ENCODE data around the gene GTF2H3. TPM values are rescaled to one million over a fixed set of nuclear protein-coding genes. Genes with fewer than 3 reads are reported as not detected.

GTF2H3 gene
- total and polyA plus RNA-seq, 8 donors, result 27.2 to 40.1 (median 36.8) TPM

DNA sequence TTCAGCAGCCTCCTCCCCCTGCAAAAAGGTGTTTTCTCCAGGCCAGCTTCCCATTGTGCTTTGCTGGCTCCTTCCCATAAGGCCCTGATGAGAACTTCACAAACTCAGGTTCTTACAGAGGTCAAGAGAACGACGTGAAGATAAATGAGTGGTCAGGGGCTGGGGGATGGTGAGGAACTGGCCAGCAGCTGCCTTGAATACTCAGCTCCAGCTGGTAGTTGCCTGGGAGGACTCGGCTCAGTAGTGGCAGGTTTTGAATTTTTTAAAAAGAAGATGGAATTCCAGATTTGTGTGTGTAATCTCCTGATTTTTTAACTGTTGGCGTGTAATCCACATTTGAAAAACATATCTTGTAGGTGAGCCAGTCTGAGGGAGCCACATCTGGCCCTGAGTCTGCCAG lies 25.9 kb upstream of the GTF2H3 start:
- DNase-seq (no peak), ATAC-seq (no peak)
- no peak overlapping the region for H3K4me3 ChIP-seq
- no peaks in the 10 kb centered on the region for H3K9me3 ChIP-seq
- peaks cover 4 to 22% of the 10 kb centered on the region in 2 donors for H3K4me1 ChIP-seq
- H3K27ac ChIP-seq, result no peak overlapping the region
- intact Hi-C loops (cut with DNase I), result no loop called here
- H3K27me3 ChIP-seq, result no peaks in the 10 kb centered on the region
- peaks cover 5 to 84% of the 10 kb centered on the region in 2 donors for H3K36me3 ChIP-seq
- no peak for TF ChIP-seq CTCF (IDR thresholded peaks at IDR 0.05)

- H3K27me3 ChIP-seq, result no peaks in the 10 kb centered on the region
- intact Hi-C loops (cut with DNase I), result no loop called here
- no peaks in the 10 kb centered on the region for H3K9me3 ChIP-seq
- ATAC-seq (no peak), DNase-seq (no peak)
- no peak for TF ChIP-seq CTCF (IDR thresholded peaks at IDR 0.05)
- peaks cover 0 to 18% of the 10 kb centered on the region in 2 donors for H3K4me1 ChIP-seq
- no peak overlapping the region for H3K4me3 ChIP-seq
- H3K36me3 ChIP-seq, result peaks cover 5 to 88% of the 10 kb centered on the region in 2 donors
- H3K27ac ChIP-seq, result no peak overlapping the region
These were observed 25.4 kb upstream of the GTF2H3 start for GRCh38 chr12:123608182-123608581.

DNA sequence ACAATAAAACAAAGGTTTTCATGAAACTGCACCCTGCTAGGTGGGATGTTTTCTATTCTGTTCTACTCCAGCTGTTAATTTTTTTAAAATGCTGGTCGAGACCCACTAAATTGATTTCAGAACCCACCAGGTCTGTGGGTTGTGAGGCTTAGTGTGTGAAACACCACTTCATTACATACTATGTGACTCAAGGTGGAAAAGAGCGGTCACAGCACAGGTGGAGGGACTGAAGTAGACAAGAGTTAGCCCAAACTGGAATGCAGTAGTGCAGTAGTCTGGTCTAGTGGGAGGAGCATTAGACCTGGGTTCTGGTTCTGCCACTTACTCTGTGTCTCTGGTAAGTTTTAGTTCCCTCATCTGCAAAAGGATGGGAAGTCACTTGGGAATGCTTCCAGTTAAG lies 19.5 kb upstream of the GTF2H3 start:
- H3K4me3 ChIP-seq, result no peak overlapping the region
- ATAC-seq (no peak), DNase-seq (no peak)
- TF ChIP-seq CTCF (IDR thresholded peaks at IDR 0.05), result no peak
- H3K27me3 ChIP-seq, result no peaks in the 10 kb centered on the region
- intact Hi-C loops (cut with DNase I), result no loop called here
- peaks cover 0 to 100% of the 10 kb centered on the region in 2 donors for H3K36me3 ChIP-seq
- H3K27ac ChIP-seq, result no peak overlapping the region
- no peaks in the 10 kb centered on the region for H3K9me3 ChIP-seq
- H3K4me1 ChIP-seq, result no peaks in the 10 kb centered on the region

DNA sequence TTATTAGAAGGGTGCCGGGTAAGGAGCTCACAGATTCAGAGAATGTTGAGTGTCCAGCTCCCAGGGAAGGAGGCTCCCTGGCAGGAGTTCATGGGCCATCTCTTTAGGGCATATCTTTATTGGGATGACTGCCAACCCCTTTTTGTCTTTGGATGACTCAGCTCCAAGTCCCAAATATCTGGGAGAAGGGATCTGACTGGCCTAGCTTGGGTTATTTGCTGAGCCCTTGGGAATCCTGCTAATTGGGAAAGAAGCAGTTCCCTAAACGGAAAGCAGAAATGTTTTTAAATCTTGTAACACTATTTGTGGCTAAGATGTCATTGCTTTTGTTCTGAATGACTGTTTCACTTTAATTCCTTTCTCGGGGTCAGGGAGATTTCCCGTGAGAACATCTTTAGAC lies 19.1 kb upstream of the GTF2H3 start:
- no peaks in the 10 kb centered on the region for H3K27me3 ChIP-seq
- DNase-seq (no peak), ATAC-seq (no peak)
- H3K4me3 ChIP-seq, result no peak overlapping the region
- peaks cover 0 to 100% of the 10 kb centered on the region in 2 donors for H3K36me3 ChIP-seq
- intact Hi-C loops (cut with DNase I), result no loop called here
- H3K4me1 ChIP-seq, result no peaks in the 10 kb centered on the region
- no peaks in the 10 kb centered on the region for H3K9me3 ChIP-seq
- no peak overlapping the region for H3K27ac ChIP-seq
- TF ChIP-seq CTCF (IDR thresholded peaks at IDR 0.05), result no peak

- H3K4me1 ChIP-seq, result no peaks in the 10 kb centered on the region
- H3K27me3 ChIP-seq, result no peaks in the 10 kb centered on the region
- no peak for DNase-seq
- intact Hi-C loops (cut with DNase I), result no loop called here
- H3K4me3 ChIP-seq, result no peak overlapping the region
- no peaks in the 10 kb centered on the region for H3K9me3 ChIP-seq
- peaks cover 0 to 100% of the 10 kb centered on the region in 2 donors for H3K36me3 ChIP-seq
- no peak for TF ChIP-seq CTCF (IDR thresholded peaks at IDR 0.05)
- no peak for ATAC-seq
- no peak overlapping the region for H3K27ac ChIP-seq
These were observed 16.5 kb upstream of the GTF2H3 start for GRCh38 chr12:123617144-123617543.

Measured in left lung (tissue), 10 donors.